Stomach (tissue), 9 donors: ENCODE data around the gene ADAM29. TPM values are rescaled to one million over a fixed set of nuclear protein-coding genes. Genes with fewer than 3 reads are reported as not detected.

Experiments
- DNase-seq, 2 donors: peaks; one replicate each; pipeline versions ENCODE4 v3.0.0 to v3.0.0-alpha.2; 2013 to 2019
- H3K27ac ChIP-seq, 5 donors: fragments of 200-600 bp in 4 of 5; sonication (generic) in 4 of 5; one replicate each; pipeline ENCODE4 v1.5.1; 2013 to 2019; ENCODE audit warnings: mild to moderate bottlenecking in 1 of 5, moderate library complexity in 1 of 5
- H3K27me3 ChIP-seq, 3 donors: fragments of 200-600 bp; sonication (generic); one replicate each; pipeline ENCODE4 v1.5.1; 2017 to 2019; ENCODE audit warnings: mixed run types in 1 of 3
- H3K36me3 ChIP-seq, 4 donors: fragments of 200-600 bp; sonication (generic); 1 replicate in 3 of 4; 2 replicates in 1 of 4; pipeline ENCODE4 v1.5.1; 2016 to 2019
- H3K4me1 ChIP-seq, 4 donors: fragments of 200-600 bp; sonication (generic); one replicate each; pipeline ENCODE4 v1.5.1; 2016 to 2019
- H3K4me3 ChIP-seq, 4 donors: fragments of 200-600 bp; sonication (generic) in 3 of 4; one replicate each; pipeline ENCODE4 v1.5.1; 2016 to 2019; ENCODE audit warnings: mild to moderate bottlenecking in 1 of 4
- H3K9me3 ChIP-seq, 4 donors: fragments of 200-600 bp; sonication (generic); one replicate each; pipeline ENCODE4 v1.5.1; 2016 to 2019
- EP300 ChIP-seq: sonication (generic); formaldehyde crosslinking; IDR thresholded peaks from one replicate; pipeline ENCODE4 v1.6.1; 2017; ENCODE audit warnings: antibody characterized with exemption
- POLR2A ChIP-seq, 4 donors: fragments of 450-650 bp; IDR thresholded peaks; one replicate each; pipeline ENCODE4 v1.6.1; 2016; ENCODE audit warnings: antibody characterized with exemption in 4 of 4, control low read depth in 2 of 4, mild to moderate bottlenecking in 1 of 4, moderate library complexity in 1 of 4
- POLR2AphosphoS5 ChIP-seq, 3 donors: sonication (generic); formaldehyde crosslinking; IDR thresholded peaks; one replicate each; pipeline ENCODE4 v1.6.1; 2016; ENCODE audit warnings: antibody characterized with exemption in 3 of 3
- WGBS, 5 donors: extraction: QIAGEN DNeasy Blood & Tissue Kit in 3 of 5; methylation state at CpG; one replicate each; pipeline versions ENCODE4 v1.1.5 to v1.1.7; 2013 to 2018; 5-methylcytosine and 5-hydroxymethylcytosine counted together
- intact Hi-C: fragments of 100-400 bp; cut with DNase I; formaldehyde crosslinking; loops from one replicate; pipeline ENCODE4 v1.15.1; 2023; ENCODE audit warnings: low total_unique reads
- polyA plus RNA-seq, 3 donors: library from polyadenylated mRNA; stranded (reverse); fragments of 200-250 nt; gene quantifications; one replicate each; pipeline ENCODE4 v1.2.3, GENCODE V29; 2013
- total RNA-seq, 5 donors: library from RNA; depleted of rRNA; stranded (reverse); fragments of >200 nt; gene quantifications; one replicate each; pipeline versions ENCODE4 v1.1.0 to v1.2.3, GENCODE V29; 2014 to 2016
- TF ChIP-seq, protein P1 (sequence below), 7 experiments: fragments of 450-650 bp in 4 of 7; fragments of 200-600 bp in 3 of 7; sonication (generic) in 3 of 7; IDR thresholded peaks; one replicate each; pipeline ENCODE4 v1.5.1; 2016 to 2019; ENCODE audit warnings: antibody characterized with exemption in 7 of 7, control low read depth in 2 of 7, mild to moderate bottlenecking in 1 of 7
- donor health status: healthy with polysubstance abuse.
- donor health status: Bipolar disorder and iron deficiency.
- donor health status: healthy.

The ADAM29 gene
- total and polyA plus RNA-seq, 8 donors, result not detected

DNA sequence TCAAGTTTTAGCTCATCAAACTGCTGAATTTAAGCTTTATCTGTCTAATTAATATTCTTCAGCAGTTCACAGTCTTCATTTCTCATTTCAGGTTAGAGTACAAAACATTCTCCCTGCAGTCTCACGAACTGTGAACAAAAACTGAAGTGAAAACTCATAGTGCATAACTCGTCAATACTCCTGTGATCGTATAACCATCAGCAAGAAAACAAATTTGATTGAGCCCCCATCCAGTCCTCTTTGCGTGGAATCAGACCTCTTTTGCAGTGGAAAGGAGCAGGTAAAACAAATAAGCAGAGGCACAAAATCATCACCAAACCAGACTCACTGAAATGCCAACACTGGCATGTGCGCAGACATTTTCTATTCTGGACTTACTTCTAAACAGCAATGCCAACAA, 12.7 kb downstream of the ADAM29 start:
- intact Hi-C loops, result no loop called here
- WGBS, 5 donors, result 71 to 80% (median 77%) methylated on average over 5 of the region's 5 CpGs
- H3K36me3 ChIP-seq, result no peaks in the 10 kb centered on the region
- no peaks in the 10 kb centered on the region for H3K27me3 ChIP-seq
- TF ChIP-seq, protein P1, sequence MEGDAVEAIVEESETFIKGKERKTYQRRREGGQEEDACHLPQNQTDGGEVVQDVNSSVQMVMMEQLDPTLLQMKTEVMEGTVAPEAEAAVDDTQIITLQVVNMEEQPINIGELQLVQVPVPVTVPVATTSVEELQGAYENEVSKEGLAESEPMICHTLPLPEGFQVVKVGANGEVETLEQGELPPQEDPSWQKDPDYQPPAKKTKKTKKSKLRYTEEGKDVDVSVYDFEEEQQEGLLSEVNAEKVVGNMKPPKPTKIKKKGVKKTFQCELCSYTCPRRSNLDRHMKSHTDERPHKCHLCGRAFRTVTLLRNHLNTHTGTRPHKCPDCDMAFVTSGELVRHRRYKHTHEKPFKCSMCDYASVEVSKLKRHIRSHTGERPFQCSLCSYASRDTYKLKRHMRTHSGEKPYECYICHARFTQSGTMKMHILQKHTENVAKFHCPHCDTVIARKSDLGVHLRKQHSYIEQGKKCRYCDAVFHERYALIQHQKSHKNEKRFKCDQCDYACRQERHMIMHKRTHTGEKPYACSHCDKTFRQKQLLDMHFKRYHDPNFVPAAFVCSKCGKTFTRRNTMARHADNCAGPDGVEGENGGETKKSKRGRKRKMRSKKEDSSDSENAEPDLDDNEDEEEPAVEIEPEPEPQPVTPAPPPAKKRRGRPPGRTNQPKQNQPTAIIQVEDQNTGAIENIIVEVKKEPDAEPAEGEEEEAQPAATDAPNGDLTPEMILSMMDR (IDR thresholded peaks at IDR 0.05), result no peak
- TF ChIP-seq EP300, result no peak
- TF ChIP-seq POLR2A (IDR thresholded peaks at IDR 0.05), result no peak
- TF ChIP-seq POLR2AphosphoS5 (IDR thresholded peaks at IDR 0.05), result no peak
- H3K4me1 ChIP-seq, result no peaks in the 10 kb centered on the region
- no peak overlapping the region for H3K4me3 ChIP-seq
- no peak overlapping the region for H3K27ac ChIP-seq
- no peaks in the 10 kb centered on the region for H3K9me3 ChIP-seq
- DNase-seq, result no peak

DNA sequence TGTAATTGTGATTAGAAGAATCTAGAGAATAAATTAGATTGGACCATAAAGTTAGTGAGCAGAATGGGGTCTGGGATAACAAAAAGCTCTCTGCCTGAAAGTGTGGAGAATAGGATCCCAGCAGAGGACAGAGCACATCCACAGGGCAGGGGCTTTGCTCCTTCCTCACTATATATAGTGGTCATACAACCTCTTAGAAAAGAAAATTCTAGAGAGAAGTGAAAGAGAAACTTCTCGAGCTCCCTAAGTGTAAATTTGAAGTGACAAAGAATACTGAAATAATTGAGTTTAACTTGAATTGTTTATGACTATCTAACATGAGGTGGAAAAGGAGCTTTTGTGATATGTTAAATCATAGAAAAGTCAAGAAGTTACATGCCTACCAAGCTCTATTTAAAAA, 14.9 kb downstream of the ADAM29 start:
- H3K27ac ChIP-seq, result no peak overlapping the region
- H3K4me3 ChIP-seq, result no peak overlapping the region
- no peaks in the 10 kb centered on the region for H3K36me3 ChIP-seq
- intact Hi-C loops, result no loop called here
- H3K9me3 ChIP-seq, result no peaks in the 10 kb centered on the region
- 0 to 66% (median 50%) methylated on average over 1 of the region's 1 CpG for WGBS, 5 donors
- no peak for DNase-seq
- no peak for TF ChIP-seq EP300
- TF ChIP-seq POLR2A (IDR thresholded peaks at IDR 0.05), result no peak
- no peaks in the 10 kb centered on the region for H3K27me3 ChIP-seq
- no peaks in the 10 kb centered on the region for H3K4me1 ChIP-seq

DNA sequence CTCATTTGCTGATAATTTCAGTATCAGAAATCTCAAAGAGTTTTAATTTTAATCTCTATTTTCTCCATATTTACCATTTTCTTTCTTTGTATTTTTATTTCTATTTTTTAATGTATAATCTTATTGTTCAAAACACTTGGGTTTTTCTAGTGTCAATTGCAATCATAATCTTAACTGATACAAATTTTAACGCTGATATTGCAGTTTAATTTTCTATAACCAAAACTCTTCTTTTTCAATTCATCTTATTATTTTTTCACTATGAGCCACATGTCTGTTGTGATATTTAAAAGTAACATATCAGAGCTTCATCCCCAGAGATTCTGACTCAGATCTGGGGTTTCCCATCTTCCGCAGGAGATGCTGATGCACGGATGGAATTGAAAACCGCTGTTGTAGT, 16.2 kb downstream of the ADAM29 start:
- TF ChIP-seq EP300 (no peak), POLR2AphosphoS5 (IDR thresholded peaks at IDR 0.05) (no peak), POLR2A (IDR thresholded peaks at IDR 0.05) (no peak)
- TF ChIP-seq, protein P1 (IDR thresholded peaks at IDR 0.05), result no peak
- intact Hi-C loops, result no loop called here
- no peaks in the 10 kb centered on the region for H3K27me3 ChIP-seq
- no peaks in the 10 kb centered on the region for H3K4me1 ChIP-seq
- WGBS, 5 donors, result 91 to 95% (median 93%) methylated on average over 4 of the region's 4 CpGs
- no peaks in the 10 kb centered on the region for H3K9me3 ChIP-seq
- no peak for DNase-seq
- H3K4me3 ChIP-seq, result no peak overlapping the region
- H3K27ac ChIP-seq, result no peak overlapping the region
- no peaks in the 10 kb centered on the region for H3K36me3 ChIP-seq

DNA sequence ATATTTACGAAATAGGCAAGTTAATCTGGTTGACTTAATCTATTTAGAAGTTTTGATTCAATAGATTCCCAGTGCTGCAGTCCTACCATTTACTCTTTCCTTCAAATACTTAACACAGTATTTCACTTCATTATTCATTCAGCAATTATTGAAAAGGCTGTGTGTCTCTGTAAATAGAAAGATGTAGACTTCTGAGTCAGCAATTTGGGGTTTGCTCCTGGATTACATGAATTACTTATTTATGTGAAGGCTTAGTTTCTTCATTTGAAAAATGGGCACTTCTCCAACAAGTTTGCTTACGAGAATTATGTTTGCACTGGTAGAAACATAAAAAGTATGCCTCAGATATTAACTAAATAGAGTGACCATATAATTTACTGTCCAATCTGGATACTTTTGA, 17.4 kb downstream of the ADAM29 start:
- Histone ChIP-seq H3K36me3 (no peaks in the 10 kb centered on the region), H3K27ac (no peak overlapping the region), H3K9me3 (no peaks in the 10 kb centered on the region), H3K4me3 (no peak overlapping the region), H3K4me1 (no peaks in the 10 kb centered on the region), H3K27me3 (no peaks in the 10 kb centered on the region)
- intact Hi-C loops, result no loop called here
- no peak for DNase-seq
- 52 to 59% (median 57%) methylated on average over 2 of the region's 2 CpGs for WGBS, 5 donors
- TF ChIP-seq, protein P1 (IDR thresholded peaks at IDR 0.05), result no peak
- TF ChIP-seq EP300 (no peak), POLR2A (IDR thresholded peaks at IDR 0.05) (no peak), POLR2AphosphoS5 (IDR thresholded peaks at IDR 0.05) (no peak)

DNA sequence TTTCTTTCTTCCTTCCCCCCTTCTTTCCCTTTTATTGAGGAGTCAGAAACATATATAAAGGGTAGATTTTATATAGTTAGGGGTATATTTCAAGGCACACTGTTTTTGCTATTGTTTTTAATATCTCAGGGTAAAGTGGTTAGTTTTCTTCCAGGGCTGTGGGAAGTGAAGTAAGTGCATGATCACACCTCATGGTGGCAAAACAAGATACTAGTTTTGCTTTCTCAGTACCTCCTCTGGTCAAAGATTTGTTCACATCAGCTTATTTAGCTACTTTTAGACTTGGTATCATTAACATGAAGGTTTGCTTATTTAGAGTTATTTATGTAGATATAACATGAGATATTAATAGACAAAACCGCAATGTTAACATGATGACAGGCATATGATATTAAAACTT, 21.8 kb downstream of the ADAM29 start:
- no peak overlapping the region for H3K27ac ChIP-seq
- intact Hi-C loops, result no loop called here
- no peaks in the 10 kb centered on the region for H3K36me3 ChIP-seq
- H3K27me3 ChIP-seq, result no peaks in the 10 kb centered on the region
- DNase-seq, result no peak
- no peaks in the 10 kb centered on the region for H3K4me1 ChIP-seq
- peaks cover 0 to 6% (median 2%) of the 10 kb centered on the region in 4 donors for H3K9me3 ChIP-seq
- H3K4me3 ChIP-seq, result no peak overlapping the region
- no peak for TF ChIP-seq EP300
- TF ChIP-seq POLR2A (IDR thresholded peaks at IDR 0.05), result no peak
- TF ChIP-seq POLR2AphosphoS5 (IDR thresholded peaks at IDR 0.05), result no peak
- TF ChIP-seq, protein P1 (IDR thresholded peaks at IDR 0.05), result no peak
- 75 to 88% (median 84%) methylated on average over 1 of the region's 1 CpG for WGBS, 5 donors
